Measurements from ENCODE around the gene IL17RC.

DNA sequence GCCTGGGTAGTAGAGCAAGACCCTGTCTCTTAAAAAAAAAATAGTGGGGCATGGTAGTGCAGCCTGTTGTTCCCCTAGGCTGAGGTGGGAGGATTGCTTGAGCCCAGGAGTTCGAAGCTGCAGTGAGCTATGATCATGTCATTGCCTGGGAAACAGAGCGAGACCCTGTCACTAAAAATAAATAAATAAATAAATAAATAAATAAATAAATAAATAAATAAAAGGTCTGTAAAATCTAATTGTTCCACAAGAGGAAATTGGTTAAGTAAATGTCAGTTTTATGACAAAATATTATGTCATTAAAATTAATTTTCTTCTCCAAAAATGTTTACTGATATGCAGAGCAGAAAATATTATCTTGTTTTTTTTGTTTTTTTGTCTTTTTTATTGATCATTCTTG lies 22.1 kb downstream of the IL17RC start:
- TF ChIP-seq, protein P1, sequence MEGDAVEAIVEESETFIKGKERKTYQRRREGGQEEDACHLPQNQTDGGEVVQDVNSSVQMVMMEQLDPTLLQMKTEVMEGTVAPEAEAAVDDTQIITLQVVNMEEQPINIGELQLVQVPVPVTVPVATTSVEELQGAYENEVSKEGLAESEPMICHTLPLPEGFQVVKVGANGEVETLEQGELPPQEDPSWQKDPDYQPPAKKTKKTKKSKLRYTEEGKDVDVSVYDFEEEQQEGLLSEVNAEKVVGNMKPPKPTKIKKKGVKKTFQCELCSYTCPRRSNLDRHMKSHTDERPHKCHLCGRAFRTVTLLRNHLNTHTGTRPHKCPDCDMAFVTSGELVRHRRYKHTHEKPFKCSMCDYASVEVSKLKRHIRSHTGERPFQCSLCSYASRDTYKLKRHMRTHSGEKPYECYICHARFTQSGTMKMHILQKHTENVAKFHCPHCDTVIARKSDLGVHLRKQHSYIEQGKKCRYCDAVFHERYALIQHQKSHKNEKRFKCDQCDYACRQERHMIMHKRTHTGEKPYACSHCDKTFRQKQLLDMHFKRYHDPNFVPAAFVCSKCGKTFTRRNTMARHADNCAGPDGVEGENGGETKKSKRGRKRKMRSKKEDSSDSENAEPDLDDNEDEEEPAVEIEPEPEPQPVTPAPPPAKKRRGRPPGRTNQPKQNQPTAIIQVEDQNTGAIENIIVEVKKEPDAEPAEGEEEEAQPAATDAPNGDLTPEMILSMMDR (conservative IDR thresholded peaks at IDR 0.05; ENCODE audit: low read depth in 2 of 2), result no peak
- TF ChIP-seq EZH2 (IDR thresholded peaks at IDR 0.05; ENCODE audit: low read depth, unreplicated experiment) (no peak), JUNB (IDR thresholded peaks at IDR 0.05; ENCODE audit: unreplicated experiment) (no peak), POLR2AphosphoS5 (IDR thresholded peaks at IDR 0.05; ENCODE audit: low read depth) (no peak), ZNF331 (CRISPR knock-in tag; IDR thresholded peaks at IDR 0.05; ENCODE audit: low read depth) (no peak), CREB1 (CRISPR knock-in tag; IDR thresholded peaks at IDR 0.05; ENCODE audit: low read depth) (no peak)
- TF ChIP-seq, protein P2, sequence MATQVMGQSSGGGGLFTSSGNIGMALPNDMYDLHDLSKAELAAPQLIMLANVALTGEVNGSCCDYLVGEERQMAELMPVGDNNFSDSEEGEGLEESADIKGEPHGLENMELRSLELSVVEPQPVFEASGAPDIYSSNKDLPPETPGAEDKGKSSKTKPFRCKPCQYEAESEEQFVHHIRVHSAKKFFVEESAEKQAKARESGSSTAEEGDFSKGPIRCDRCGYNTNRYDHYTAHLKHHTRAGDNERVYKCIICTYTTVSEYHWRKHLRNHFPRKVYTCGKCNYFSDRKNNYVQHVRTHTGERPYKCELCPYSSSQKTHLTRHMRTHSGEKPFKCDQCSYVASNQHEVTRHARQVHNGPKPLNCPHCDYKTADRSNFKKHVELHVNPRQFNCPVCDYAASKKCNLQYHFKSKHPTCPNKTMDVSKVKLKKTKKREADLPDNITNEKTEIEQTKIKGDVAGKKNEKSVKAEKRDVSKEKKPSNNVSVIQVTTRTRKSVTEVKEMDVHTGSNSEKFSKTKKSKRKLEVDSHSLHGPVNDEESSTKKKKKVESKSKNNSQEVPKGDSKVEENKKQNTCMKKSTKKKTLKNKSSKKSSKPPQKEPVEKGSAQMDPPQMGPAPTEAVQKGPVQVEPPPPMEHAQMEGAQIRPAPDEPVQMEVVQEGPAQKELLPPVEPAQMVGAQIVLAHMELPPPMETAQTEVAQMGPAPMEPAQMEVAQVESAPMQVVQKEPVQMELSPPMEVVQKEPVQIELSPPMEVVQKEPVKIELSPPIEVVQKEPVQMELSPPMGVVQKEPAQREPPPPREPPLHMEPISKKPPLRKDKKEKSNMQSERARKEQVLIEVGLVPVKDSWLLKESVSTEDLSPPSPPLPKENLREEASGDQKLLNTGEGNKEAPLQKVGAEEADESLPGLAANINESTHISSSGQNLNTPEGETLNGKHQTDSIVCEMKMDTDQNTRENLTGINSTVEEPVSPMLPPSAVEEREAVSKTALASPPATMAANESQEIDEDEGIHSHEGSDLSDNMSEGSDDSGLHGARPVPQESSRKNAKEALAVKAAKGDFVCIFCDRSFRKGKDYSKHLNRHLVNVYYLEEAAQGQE (IDR thresholded peaks at IDR 0.05; ENCODE audit: unreplicated experiment), result no peak
- TF ChIP-seq, protein P3, sequence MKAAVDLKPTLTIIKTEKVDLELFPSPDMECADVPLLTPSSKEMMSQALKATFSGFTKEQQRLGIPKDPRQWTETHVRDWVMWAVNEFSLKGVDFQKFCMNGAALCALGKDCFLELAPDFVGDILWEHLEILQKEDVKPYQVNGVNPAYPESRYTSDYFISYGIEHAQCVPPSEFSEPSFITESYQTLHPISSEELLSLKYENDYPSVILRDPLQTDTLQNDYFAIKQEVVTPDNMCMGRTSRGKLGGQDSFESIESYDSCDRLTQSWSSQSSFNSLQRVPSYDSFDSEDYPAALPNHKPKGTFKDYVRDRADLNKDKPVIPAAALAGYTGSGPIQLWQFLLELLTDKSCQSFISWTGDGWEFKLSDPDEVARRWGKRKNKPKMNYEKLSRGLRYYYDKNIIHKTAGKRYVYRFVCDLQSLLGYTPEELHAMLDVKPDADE (IDR thresholded peaks at IDR 0.05), result no peak
